Endothelial cell of umbilical vein (primary cell): ENCODE measurements around the gene SUCLG2. TPM values are rescaled to one million over a fixed set of nuclear protein-coding genes. Genes with fewer than 3 reads are reported as not detected.

Experiments
- BruUV-seq: library from RNA; stranded (reverse); fragments of 400-500 nt; replicated peaks from 2 replicates; lab custom pipeline; 2021; lab: Mats Ljungman, UMichigan
- CTCF ChIA-PET: fragments of 300-600, 350-600 bp; sonication (Branson Sonifier 250); formaldehyde crosslinking; loops from one replicate; lab custom pipeline; 2021; ENCODE audit warnings: antibody characterized with exemption, inconsistent platforms; lab: Charles Lee
- POLR2A ChIA-PET: fragments of 300-600, 350-600 bp; sonication (Branson Sonifier 250); formaldehyde crosslinking; loops from one replicate; lab custom pipeline; 2021; ENCODE audit warnings: antibody characterized with exemption, inconsistent platforms; lab: Charles Lee
- DNase-seq: peaks from one replicate; pipeline ENCODE4 v3.0.0-alpha.2; 2011; ENCODE audit warnings: low read depth, low spot score
- FAIRE-seq: peaks from 2 replicates; lab custom pipeline; 2011; peaks lifted over from hg19 to GRCh38; lab: Jason Lieb, UNC
- H2AFZ ChIP-seq: 2 replicates; pipeline ENCODE4 v1.6.0; 2012; ENCODE audit warnings: low read depth, low read length, control low read depth, inconsistent platforms
- H3K27ac ChIP-seq: 2 replicates; pipeline ENCODE4 v1.5.1; 2011; ENCODE audit warnings: low read depth, mild to moderate bottlenecking, control low read depth, low read length, moderate library complexity; ENCODE audit not compliant: insufficient read depth
- H3K27me3 ChIP-seq, 2 experiments: 2 replicates each; pipeline versions ENCODE4 v1.6.0 to v1.6.1; 2011; ENCODE audit warnings: low read length in 2 of 2, mixed read lengths in 1 of 2; ENCODE audit not compliant: control insufficient read depth in 2 of 2, insufficient read depth in 2 of 2
- H3K36me3 ChIP-seq, 2 experiments: 2 replicates in 1 of 2; 3 replicates in 1 of 2; pipeline ENCODE4 v1.5.1; 2011; ENCODE audit warnings: low read length in 2 of 2, mild to moderate bottlenecking in 1 of 2, moderate library complexity in 1 of 2; ENCODE audit not compliant: control insufficient read depth in 2 of 2, insufficient read depth in 2 of 2; ENCODE audit errors: extremely low read depth in 1 of 2
- H3K4me1 ChIP-seq: 3 replicates; pipeline ENCODE4 v1.5.1; 2011; ENCODE audit warnings: mild to moderate bottlenecking, low read length; ENCODE audit not compliant: control insufficient read depth, insufficient read depth; ENCODE audit errors: extremely low read depth
- H3K4me2 ChIP-seq: 2 replicates; pipeline ENCODE4 v1.6.1; 2011; ENCODE audit warnings: low read length, control low read depth, mixed read lengths; ENCODE audit not compliant: insufficient read depth
- H3K4me3 ChIP-seq, 3 experiments: fragments of 200-600 bp in 1 of 3; sonication (generic), shearing (Covaris generic) in 1 of 3; replicated peaks in 1 of 3; 2 replicates each; pipeline ENCODE4 v1.5.1; 2011 to 2016; ENCODE audit warnings: control low read depth in 3 of 3, low read length in 3 of 3, mild to moderate bottlenecking in 2 of 3, inconsistent platforms in 1 of 3, low read depth in 1 of 3, moderate library complexity in 1 of 3; ENCODE audit not compliant: insufficient read depth in 1 of 3
- H3K79me2 ChIP-seq: 2 replicates; pipeline ENCODE4 v1.6.0; 2012; ENCODE audit warnings: low read length, inconsistent platforms; ENCODE audit not compliant: control insufficient read depth, insufficient read depth
- H3K9ac ChIP-seq: replicated peaks from 2 replicates; pipeline ENCODE3; 2011; ENCODE audit warnings: low read length, control low read depth; ENCODE audit not compliant: insufficient read depth; ENCODE audit errors: extremely low read depth
- H3K9me1 ChIP-seq: replicated peaks from 3 replicates; pipeline ENCODE4 v1.6.0; 2011; ENCODE audit warnings: mild to moderate bottlenecking, low read length; ENCODE audit not compliant: control insufficient read depth, insufficient read depth; ENCODE audit errors: extremely low read depth
- H3K9me3 ChIP-seq: replicated peaks from 2 replicates; pipeline ENCODE4 v1.5.1; 2012; ENCODE audit warnings: low read length, inconsistent platforms; ENCODE audit not compliant: control insufficient read depth, insufficient read depth
- H4K20me1 ChIP-seq: replicated peaks from 2 replicates; pipeline ENCODE3; 2011; ENCODE audit warnings: mild to moderate bottlenecking, low read length; ENCODE audit not compliant: control insufficient read depth, insufficient read depth; ENCODE audit errors: extremely low read depth
- EZH2 ChIP-seq: IDR thresholded peaks from 2 replicates; pipeline ENCODE4 v1.6.1; 2012; ENCODE audit warnings: borderline replicate concordance, low read depth, mild to moderate bottlenecking, moderate library complexity, low read length, inconsistent platforms; ENCODE audit not compliant: severe bottlenecking
- FOS ChIP-seq: IDR thresholded peaks from 2 replicates; pipeline ENCODE4 v1.6.1; 2011; ENCODE audit warnings: mild to moderate bottlenecking, low read length, moderate library complexity, borderline replicate concordance; ENCODE audit not compliant: insufficient read depth
- GATA2 ChIP-seq: IDR thresholded peaks from 2 replicates; pipeline ENCODE4 v1.7.0; 2011; ENCODE audit warnings: low read depth, mild to moderate bottlenecking, moderate library complexity, mixed read lengths, low read length; ENCODE audit not compliant: insufficient read length, insufficient read depth
- JUN ChIP-seq: IDR thresholded peaks from 2 replicates; pipeline ENCODE4 v1.6.1; 2011; ENCODE audit warnings: borderline replicate concordance, low read depth; ENCODE audit not compliant: insufficient read length, insufficient read depth
- MYC ChIP-seq: IDR thresholded peaks from one replicate; pipeline ENCODE4 v1.6.1; 2011; ENCODE audit warnings: mild to moderate bottlenecking, low read depth, low read length
- POLR2A ChIP-seq: IDR thresholded peaks from 2 replicates; pipeline ENCODE4 v1.6.1; 2012; ENCODE audit warnings: low read depth, mild to moderate bottlenecking, control low read depth, low read length
- POLR2AphosphoS5 ChIP-seq: IDR thresholded peaks from 2 replicates; pipeline ENCODE4 v1.6.1; 2012; ENCODE audit warnings: low read depth, mild to moderate bottlenecking, control low read depth, low read length, moderate library complexity; ENCODE audit not compliant: insufficient read depth
- dilution Hi-C: fragments of 300-500 bp; cut with MboI; formaldehyde crosslinking; loops from one replicate; pipeline ENCODE4 v1.15.0; 2019; ENCODE audit warnings: low sequenced_read_pairs; ENCODE audit not compliant: extremely low pct_ligation_motif_present
- intact Hi-C: fragments of 100-400 bp; cut with micrococcal nuclease; formaldehyde crosslinking; loops from one replicate; pipeline ENCODE4 v1.10.0; 2022
- polyA plus RNA-seq, 4 experiments: library from polyadenylated mRNA; depleted of rRNA in 3 of 4; stranded (reverse) in 3 of 4; unstranded in 1 of 4; fragments of >200 nt; gene quantifications; 2 replicates each; pipeline versions ENCODE4 v1.2.1 to v1.2.3, GENCODE V29; 2011 to 2012; ENCODE audit warnings: missing spikeins in 1 of 4
- total RNA-seq: library from RNA; stranded (reverse); gene quantifications from 2 replicates; pipeline ENCODE4 v1.2.3, GENCODE V29; 2021
- TF ChIP-seq, protein P1 (sequence below), 2 donors: IDR thresholded peaks; 1 replicate in 1 of 2; 2 replicates in 1 of 2; pipeline ENCODE4 v1.5.1; 2011; ENCODE audit warnings: low read length in 2 of 2, mild to moderate bottlenecking in 2 of 2, moderate library complexity in 2 of 2, control low read depth in 1 of 2, inconsistent platforms in 1 of 2, low read depth in 1 of 2; ENCODE audit not compliant: insufficient read depth in 1 of 2; ENCODE audit errors: extremely low read depth in 1 of 2
- TF ChIP-seq, protein P2 (sequence below): IDR thresholded peaks from 2 replicates; pipeline ENCODE4 v1.6.1; 2011; ENCODE audit not compliant: insufficient read depth, insufficient read length

SUCLG2 gene
- total and polyA plus RNA-seq, 2 donors (not counting 3 experiments of a cell fraction or from before 2014, with no cell fraction given), result 8.1 to 38.3 TPM

DNA sequence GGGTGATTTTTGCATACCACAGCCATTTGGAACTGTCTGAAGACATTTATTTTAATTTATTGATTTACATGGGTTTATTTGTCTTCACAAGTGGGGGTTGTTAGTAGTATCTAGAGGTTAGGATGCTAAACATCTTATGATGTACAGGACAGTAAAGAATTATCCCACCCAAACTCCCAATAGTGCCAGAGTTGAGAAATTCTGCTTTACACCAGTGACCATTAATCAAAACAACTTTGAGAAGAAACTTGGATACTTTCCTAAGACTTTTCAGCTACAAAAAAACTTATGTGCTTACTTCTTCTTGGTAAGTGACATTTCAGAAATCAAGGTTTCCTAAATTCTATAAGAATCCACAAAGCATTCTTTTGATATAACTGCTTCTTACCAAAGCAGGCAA, 156.7 kb downstream of the SUCLG2 start:
- intact Hi-C loops (no loop called here), dilution Hi-C loops (no loop called here)
- ChIA-PET CTCF (interaction anchor here (1.5 kb wide), 1 partner anchor 10 kb away, joined by 4 read pairs; no protein-coding TSS in a partner anchor), POLR2A (no interaction called here)
- Histone ChIP-seq H4K20me1 (no peaks in the 10 kb centered on the region), H3K9ac (no peak overlapping the region), H3K4me3 (no peak overlapping the region), H3K79me2 (no peaks in the 10 kb centered on the region), H2AFZ (no peak overlapping the region), H3K36me3 (no peaks in the 10 kb centered on the region), H3K27me3 (no peaks in the 10 kb centered on the region), H3K27ac (no peak overlapping the region), H3K4me2 (no peak overlapping the region), H3K9me1 (no peaks in the 10 kb centered on the region), H3K4me1 (no peaks in the 10 kb centered on the region), H3K9me3 (no peaks in the 10 kb centered on the region)
- FAIRE-seq, result peak; percentile 69
- TF ChIP-seq EZH2 (no peak), MYC (no peak), FOS (no peak)
- TF ChIP-seq, protein P1, sequence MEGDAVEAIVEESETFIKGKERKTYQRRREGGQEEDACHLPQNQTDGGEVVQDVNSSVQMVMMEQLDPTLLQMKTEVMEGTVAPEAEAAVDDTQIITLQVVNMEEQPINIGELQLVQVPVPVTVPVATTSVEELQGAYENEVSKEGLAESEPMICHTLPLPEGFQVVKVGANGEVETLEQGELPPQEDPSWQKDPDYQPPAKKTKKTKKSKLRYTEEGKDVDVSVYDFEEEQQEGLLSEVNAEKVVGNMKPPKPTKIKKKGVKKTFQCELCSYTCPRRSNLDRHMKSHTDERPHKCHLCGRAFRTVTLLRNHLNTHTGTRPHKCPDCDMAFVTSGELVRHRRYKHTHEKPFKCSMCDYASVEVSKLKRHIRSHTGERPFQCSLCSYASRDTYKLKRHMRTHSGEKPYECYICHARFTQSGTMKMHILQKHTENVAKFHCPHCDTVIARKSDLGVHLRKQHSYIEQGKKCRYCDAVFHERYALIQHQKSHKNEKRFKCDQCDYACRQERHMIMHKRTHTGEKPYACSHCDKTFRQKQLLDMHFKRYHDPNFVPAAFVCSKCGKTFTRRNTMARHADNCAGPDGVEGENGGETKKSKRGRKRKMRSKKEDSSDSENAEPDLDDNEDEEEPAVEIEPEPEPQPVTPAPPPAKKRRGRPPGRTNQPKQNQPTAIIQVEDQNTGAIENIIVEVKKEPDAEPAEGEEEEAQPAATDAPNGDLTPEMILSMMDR (IDR thresholded peaks at IDR 0.05; ENCODE audit: extremely low read depth in 1 of 2, insufficient read depth in 1 of 2, low read depth in 1 of 2, low read length in 2 of 2), result no peak
- no TSS peak for BruUV-seq
- no peak for DNase-seq

DNA sequence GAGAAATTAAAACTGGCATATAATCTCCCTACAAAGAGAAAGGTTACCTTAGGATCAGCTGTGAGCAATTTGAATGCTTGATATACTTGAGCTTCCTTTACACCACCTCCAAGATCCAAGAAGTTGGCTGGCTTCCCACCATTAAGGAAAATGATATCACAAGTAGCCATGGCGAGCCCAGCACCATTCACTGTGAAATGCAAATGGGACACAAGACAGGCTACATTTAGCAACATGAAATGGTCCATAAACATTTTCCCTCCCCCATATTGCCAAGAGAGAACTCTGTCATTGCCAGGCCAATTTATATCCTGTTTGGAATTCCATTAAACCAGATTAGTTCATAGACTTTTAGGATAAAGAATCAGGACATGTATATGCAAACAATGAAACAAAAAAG, 158.7 kb downstream of the SUCLG2 start:
- FAIRE-seq (peak; percentile 31), DNase-seq (peak; percentile 64)
- dilution Hi-C loops, result no loop called here
- H3K9me3 ChIP-seq, result no peaks in the 10 kb centered on the region
- no peak overlapping the region for H2AFZ ChIP-seq
- H3K36me3 ChIP-seq, result no peaks in the 10 kb centered on the region
- H3K27me3 ChIP-seq, result no peaks in the 10 kb centered on the region
- POLR2A ChIA-PET, result no interaction called here
- no peak overlapping the region for H3K27ac ChIP-seq
- no peaks in the 10 kb centered on the region for H4K20me1 ChIP-seq
- H3K4me3 ChIP-seq, result no peak overlapping the region
- TF ChIP-seq POLR2A (no peak), EZH2 (no peak), FOS (no peak), GATA2 (no peak), MYC (no peak), JUN (no peak), POLR2AphosphoS5 (no peak)
- TF ChIP-seq, protein P1 (IDR thresholded peaks at IDR 0.05; ENCODE audit: extremely low read depth in 1 of 2, insufficient read depth in 1 of 2, low read depth in 1 of 2, low read length in 2 of 2), result no peak
- TF ChIP-seq, protein P2, sequence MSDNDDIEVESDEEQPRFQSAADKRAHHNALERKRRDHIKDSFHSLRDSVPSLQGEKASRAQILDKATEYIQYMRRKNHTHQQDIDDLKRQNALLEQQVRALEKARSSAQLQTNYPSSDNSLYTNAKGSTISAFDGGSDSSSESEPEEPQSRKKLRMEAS, result no peak
- H3K9me1 ChIP-seq, result no peaks in the 10 kb centered on the region
- H3K4me2 ChIP-seq, result no peak overlapping the region
- no peaks in the 10 kb centered on the region for H3K4me1 ChIP-seq
- CTCF ChIA-PET, result interaction anchor here (1.5 to 1.7 kb wide), 2 partner anchors 34 to 294 kb away, joined by 3 to 4 read pairs; no protein-coding TSS in a partner anchor
- intact Hi-C loops, result no loop called here
- no peaks in the 10 kb centered on the region for H3K79me2 ChIP-seq
- H3K9ac ChIP-seq, result no peak overlapping the region
- BruUV-seq, result no TSS peak
